C4-2B (cell line): ENCODE data around the gene VSTM2A.

Source experiments
- H3K27ac ChIP-seq: fragments of 450-650 bp; 2 replicates; pipeline ENCODE4 v1.5.1; 2017
- ZFX ChIP-seq: fragments of 450-650 bp; IDR thresholded peaks from 2 replicates; pipeline ENCODE4 v1.6.1; 2017
- TF ChIP-seq, protein P1 (sequence below): fragments of 450-650 bp; conservative IDR thresholded peaks from 2 replicates; pipeline ENCODE4 v1.5.1; 2017; ENCODE audit warnings: mild to moderate bottlenecking

Gene VSTM2A

DNA sequence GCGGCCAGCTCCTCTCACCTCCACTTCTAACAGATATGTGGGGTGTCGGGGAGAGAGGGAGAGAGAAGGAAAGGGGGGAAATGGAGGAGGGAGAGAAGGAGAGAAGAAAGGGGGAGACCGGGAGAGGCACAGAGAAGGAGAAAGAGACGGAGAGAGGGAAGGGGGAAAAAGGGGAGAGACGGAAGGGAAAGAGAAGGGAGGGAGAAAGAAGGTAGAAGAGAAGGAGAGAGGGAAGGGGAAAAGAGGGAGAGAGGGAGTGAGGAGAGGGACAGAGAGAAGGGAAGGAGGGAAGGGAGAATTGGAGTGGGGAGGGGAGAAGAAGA lies 3.0 kb downstream of the VSTM2A start:
- TF ChIP-seq, protein P1, sequence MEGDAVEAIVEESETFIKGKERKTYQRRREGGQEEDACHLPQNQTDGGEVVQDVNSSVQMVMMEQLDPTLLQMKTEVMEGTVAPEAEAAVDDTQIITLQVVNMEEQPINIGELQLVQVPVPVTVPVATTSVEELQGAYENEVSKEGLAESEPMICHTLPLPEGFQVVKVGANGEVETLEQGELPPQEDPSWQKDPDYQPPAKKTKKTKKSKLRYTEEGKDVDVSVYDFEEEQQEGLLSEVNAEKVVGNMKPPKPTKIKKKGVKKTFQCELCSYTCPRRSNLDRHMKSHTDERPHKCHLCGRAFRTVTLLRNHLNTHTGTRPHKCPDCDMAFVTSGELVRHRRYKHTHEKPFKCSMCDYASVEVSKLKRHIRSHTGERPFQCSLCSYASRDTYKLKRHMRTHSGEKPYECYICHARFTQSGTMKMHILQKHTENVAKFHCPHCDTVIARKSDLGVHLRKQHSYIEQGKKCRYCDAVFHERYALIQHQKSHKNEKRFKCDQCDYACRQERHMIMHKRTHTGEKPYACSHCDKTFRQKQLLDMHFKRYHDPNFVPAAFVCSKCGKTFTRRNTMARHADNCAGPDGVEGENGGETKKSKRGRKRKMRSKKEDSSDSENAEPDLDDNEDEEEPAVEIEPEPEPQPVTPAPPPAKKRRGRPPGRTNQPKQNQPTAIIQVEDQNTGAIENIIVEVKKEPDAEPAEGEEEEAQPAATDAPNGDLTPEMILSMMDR = no peak
- no peak for TF ChIP-seq ZFX

DNA sequence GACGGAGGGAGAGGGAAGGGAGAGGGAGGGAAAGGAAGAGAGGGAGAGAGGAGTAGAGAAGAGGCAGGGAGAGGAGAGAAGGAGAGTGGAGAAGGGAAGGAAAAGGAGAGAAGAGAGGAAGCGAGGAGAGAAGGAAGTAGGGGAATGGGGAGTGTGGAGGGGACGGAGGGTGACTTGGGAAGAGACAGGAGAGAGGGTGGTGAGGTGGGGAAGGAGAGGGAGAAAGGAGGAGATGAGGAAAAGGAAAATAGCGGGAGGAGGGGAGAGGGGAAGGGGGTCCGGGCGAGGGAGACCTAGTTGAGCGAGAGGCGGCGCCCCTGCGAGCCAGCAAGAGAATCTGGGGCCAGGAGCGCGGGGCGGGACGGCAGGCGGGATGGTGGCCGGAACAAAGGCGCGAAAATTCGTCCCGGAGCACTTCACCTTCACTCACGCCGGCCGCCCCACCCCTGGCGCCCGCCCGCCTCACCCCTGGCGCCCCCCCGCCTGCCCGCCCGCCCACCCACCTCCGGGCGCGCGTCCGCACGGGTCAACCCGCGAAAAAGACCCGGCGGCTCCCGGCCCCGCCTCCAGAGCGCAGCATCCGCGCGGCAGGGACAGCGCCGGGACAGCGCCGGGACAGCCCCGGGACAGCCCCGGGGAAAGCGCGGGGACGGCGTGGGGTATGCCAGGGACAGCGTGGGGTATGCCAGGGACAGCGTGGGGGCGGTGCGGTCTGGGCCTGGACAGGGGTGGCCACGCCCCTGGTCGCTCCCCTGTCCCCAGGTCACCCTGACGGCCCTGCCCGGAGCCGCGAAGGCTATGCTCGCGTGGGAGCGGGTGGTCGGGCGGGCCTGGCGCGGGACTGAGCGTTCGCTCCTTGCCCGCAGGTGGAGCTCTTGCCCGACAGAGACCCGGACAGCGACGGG lies 4.2 kb downstream of the VSTM2A start:
- no peak for TF ChIP-seq ZFX
- TF ChIP-seq, protein P1 = peak; percentile 78
- H3K27ac ChIP-seq = no peak overlapping the region

More for the DNA sequence above, 3.0 kb downstream of the VSTM2A start:
- H3K27ac ChIP-seq = no peak overlapping the region

DNA sequence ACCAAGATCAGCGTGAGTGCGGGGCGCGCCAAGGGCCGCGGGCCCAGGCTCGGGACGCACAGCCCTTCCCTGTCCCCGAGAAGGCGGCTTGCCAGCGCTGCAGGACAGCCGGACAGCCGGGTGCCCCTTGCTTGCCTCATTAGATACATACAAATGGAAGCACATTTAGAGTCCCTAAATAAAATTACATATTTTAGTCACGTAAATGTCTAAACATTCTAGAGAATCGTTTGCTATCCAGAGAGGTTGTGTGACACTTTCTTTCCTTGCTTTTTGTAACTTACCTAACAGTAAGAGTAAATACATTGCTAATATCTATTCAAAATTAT lies 4.8 kb downstream of the VSTM2A start:
- no peak for TF ChIP-seq ZFX
- TF ChIP-seq, protein P1 = peak; percentile 54
- no peak overlapping the region for H3K27ac ChIP-seq

DNA sequence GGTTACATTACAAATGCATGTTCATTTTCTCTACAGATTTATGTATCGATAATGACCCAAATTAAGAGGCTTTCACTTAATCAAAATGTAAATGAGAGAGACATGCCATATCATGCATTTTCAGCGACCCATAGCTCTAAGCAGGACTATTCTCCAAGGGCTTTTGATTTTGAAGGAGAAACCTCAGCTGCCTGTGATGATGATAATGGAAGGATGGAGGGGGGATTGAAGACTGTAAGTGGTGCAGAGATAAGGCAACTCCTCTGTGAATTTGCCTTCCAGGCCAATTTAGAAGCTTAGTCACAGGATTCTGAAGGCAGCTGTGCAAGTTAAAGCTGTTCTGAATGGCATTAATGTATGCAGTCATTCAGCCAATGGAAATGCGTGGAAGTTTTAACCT lies 8.3 kb downstream of the VSTM2A start:
- H3K27ac ChIP-seq = no peak overlapping the region
- TF ChIP-seq, protein P1 = no peak

DNA sequence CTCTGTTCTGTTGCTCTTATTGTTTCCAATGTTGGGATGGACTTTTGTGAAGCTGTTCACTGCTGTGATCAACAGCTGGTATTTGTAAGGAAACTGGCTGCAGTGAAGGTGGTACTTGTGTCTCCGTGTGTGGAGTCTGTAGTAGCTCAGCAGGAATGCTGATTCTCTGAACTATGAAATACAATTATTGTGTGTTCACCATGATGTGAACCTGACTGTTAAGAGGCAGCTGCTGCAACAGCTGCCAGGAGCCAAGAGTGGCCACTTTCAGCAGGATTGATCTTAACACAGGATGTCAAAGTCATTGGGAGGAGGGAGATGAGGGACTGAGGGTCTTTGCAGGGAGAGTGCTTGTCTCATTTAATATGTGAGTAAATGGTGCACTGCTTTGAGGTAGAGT lies 13.9 kb downstream of the VSTM2A start:
- TF ChIP-seq, protein P1 = no peak
- TF ChIP-seq ZFX = no peak
- H3K27ac ChIP-seq = no peak overlapping the region

DNA sequence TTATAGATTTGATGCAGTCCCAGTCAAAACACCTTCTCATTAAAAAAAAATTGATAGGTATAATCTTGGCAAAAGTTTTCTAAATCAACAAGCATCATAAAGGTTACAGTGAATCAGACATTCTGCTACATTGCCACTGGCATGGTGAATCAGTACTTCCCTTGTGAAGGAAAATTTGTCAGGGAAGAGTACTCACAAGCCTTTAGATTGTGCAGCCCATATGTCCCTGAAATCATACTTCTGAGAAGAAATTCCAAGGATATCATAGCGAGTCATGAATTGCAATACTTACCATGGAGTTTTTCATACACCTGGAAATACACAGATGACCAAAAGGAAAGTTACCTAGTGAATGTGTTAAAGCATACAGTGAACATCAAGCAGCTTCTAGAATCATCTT lies 17.2 kb downstream of the VSTM2A start:
- no peak overlapping the region for H3K27ac ChIP-seq

DNA sequence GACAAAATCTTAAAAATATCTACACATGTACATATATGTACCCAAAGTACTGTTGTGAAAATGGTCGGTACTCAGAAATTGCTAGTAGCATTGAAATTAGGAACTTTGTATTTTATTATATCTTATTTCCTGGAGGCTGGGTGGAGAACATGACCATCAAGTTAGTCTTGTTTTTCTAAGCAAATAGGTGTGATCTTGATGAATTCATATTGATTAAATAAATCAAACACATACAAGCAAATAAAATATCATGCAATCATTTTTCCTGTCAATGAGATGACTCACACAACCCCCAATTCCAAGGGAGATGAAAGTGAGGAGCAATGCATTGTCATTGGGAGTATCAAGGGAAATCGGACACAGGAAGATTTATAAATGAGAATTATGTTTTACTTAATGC lies 18.0 kb downstream of the VSTM2A start:
- H3K27ac ChIP-seq = no peak overlapping the region
- TF ChIP-seq, protein P1 = no peak
- no peak for TF ChIP-seq ZFX

More for the DNA sequence above, 17.2 kb downstream of the VSTM2A start:
- TF ChIP-seq, protein P1 = no peak
- no peak for TF ChIP-seq ZFX
